Fibroblast of peridontal ligament (primary cell): Measurements from ENCODE around the gene TBC1D10B.

Experiments
- DNase-seq: peaks from one replicate; pipeline ENCODE4 v3.0.0-alpha.2; 2010; ENCODE audit errors: extremely low read depth

TBC1D10B gene

DNA sequence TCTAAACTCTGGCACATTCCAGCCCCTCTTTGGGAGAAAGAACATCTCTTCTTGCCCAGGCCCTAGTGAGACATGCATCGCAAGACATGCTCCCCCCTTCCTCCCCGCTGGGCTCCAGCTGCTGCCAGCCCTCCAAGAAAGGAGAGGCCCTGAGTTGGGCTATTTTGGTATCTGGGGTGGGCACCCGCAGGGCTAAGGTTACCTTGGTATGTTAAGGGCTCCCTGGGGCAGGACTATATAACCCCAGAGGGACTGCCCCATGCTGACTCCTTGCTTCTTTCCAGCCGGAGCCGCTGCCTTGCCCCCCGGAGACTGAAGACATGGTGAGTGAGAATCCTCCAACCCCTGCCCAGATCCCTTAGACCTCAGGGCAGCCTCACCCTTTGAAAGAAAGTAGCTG, 4.2 kb upstream of the TBC1D10B start, which contains the start of gene MYL11:
Gene MYL11, plus strand, starts transcription at position 265 of the 400 bp plus-strand sequence. Its CDS starts 56 bp downstream, at position 321.
- DNase-seq, result no peak

DNA sequence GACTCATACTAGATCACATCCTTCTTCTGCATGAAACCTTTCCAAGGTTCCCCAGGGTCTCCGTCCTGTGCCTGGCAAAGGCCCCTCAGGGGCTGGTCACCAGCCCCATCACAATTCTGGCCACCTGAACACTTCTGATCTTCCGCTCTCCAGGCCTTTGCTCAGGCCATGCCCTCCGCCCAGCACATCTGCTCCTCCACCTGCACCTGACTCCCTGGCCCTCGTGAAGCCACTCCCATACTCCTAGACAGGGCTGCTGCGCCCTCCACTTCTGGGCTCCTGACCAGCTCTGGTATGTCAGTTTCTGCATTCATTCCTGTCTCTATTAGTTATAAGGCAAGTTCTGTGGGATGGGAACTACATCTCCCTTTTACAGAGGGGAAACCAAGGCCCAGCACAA, 2.4 kb upstream of the TBC1D10B start:
- DNase-seq, result no peak

DNA sequence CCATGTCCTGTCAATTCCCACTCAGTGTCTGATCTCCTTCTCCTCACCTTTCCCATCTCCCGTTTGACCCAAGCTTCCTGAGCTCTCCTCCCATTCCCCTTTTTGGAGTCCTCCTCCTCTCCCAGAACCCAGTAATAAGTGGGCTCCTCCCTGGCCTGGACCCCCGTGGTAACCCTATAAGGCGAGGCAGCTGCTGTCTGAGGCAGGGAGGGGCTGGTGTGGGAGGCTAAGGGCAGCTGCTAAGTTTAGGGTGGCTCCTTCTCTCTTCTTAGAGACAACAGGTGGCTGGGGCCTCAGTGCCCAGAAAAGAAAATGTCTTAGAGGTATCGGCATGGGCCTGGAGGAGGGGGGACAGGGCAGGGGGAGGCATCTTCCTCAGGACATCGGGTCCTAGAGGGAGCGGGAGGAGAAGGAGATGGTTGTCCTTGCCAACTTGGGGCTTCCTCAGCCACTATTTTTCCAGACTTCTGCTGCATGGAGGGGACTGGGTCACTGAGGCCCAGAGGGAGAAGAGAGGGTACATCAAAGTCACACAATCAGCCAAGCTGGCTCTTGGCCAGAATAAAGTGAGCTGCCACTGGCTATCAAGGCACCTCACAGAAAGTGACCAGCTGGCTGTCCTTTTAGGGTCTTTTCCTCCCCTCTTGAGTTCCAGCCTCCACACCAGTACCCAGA, 1.9 kb upstream of the TBC1D10B start:
- no peak for DNase-seq

DNA sequence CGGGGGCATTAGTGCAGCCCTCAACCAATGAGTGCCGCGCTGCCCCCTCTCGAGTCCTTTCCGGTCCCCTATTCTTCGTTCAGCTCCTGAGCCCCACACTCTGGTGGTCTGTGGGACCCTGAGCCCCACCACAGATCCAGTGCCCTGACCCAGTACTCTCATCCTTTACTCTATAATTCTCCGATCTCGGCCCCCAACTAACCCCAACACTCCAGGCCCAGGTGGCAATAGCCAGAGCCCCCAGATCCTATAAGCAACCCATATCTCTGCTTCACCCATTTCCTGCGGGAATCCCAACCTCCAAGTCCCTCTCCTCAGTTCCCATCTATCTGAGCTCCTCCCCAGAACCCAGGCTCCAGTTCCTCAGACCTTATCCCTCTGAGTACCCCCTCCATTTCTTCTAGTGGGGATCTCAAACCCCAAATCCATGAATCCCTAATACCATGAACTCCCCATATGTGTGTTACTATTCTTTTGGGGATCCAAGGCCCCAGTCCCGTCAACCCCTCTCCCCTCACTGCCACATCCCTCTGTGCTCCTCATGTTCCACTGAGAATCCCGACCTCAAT, 1.0 kb upstream of the TBC1D10B start:
- DNase-seq, result no peak

DNA sequence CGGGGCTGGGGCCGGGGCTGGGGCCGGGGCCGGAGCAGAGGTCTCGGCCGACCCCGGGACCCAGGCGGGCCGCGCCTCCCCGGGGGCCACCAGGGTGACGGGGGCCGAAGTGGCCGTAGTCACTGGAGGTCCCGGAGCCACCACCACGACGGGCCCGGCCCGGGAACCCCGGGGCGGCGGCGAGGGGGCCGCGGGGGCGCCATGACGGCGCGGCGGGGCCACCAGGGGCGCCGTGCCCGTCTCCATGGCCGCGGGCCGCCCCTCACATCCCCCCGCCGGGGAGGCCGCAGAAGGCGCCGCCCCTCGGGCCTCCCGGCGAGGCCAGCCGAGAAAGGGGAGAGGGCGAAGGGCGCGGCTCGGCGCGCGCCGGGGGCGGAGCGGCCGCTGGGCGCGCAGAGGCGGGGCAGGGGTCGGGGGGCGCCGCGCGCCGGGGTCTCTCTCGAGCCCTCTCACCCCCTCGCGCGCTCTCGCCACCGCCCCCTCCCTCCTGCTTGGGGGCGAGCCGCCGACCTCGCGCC, 297 bp downstream of the TBC1D10B start:
- DNase-seq, result no peak

DNA sequence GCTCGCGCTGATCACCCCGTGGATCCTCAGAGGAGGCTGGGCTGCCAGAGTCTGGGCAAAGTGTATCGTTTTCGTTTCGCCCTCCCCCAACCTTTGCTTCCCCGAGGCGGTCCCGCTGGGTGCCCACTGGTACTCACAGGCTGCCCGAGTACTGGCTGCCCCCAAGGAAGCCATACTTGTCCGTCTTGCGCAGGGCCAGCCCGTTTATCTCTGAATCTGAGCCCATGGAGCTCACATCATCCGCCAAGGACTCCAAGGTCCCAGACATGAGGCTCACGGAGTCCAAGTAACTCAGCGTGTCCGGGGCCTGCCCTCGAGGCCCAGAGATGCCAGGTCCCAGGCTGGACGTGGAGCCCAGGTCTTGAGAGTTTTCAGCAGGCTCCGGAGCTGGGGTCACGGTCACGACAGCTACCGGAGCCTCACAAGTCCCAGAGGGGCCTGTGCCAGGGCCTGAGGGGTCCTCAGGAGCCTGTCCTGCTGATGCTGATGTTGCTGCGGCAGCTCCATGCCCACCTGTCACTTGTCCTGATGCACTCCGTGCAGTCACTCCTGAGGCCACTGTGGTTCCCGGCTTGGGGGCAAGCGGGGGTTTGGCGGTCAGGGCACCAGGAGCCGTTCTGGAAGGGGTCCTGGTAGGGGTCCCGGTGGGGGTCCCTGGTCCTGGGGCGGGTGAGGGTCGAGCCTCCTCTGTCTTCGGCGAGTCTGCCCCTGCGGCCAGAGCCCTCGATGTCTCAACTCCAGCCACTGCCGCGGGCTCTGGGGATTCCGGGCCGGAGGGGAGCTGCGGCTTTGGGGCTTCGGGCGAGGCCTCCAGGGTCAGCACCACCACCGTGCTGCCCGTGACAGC, 980 bp downstream of the TBC1D10B start:
- no peak for DNase-seq

DNA sequence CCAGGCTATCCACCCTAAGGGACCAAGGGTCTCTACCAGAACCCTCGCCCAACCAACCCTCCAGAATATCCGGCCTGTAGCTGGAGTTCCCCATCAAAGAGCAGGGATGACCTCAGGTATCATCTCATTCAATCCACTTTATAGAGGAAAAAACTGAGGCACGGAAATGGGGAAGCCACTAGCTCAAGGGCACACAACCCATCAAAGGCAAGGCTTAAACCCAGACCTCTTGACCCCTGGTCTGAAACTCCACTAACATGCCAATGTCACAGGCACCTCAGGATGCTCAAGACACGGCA, 1.6 kb downstream of the TBC1D10B start:
- DNase-seq, result no peak

DNA sequence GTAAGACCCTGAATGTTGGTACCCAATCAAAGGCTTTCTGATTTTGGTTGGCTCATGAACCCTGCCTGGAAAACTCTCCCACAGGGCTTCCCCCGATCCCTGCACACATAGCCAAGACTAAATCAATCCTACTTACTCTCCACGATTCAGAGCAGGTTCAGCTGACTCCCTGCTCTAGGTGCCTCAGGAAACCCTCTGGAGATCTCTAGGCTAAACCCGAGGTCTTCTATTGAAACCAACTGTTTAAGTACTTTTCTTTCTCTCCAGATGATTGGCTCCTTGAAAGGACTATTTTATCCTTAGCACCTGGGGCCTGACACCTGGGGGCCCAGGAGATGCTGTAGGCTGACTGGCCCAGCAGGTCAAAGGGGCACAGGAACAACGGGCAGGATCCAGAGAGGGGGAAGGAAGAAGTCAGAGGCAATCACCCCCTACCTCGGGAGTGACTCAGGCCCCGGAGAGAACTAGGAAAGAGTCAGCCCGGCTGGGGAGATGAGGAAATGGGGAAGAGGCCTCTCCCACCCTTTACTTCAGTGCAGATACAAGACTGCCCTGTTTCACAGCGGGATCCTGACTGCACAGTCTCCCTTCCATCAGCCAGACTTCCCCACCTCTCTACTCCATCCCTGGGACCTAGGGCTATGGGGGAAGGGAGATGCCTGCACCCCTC, 2.0 kb downstream of the TBC1D10B start:
- peak; percentile 51 for DNase-seq

DNA sequence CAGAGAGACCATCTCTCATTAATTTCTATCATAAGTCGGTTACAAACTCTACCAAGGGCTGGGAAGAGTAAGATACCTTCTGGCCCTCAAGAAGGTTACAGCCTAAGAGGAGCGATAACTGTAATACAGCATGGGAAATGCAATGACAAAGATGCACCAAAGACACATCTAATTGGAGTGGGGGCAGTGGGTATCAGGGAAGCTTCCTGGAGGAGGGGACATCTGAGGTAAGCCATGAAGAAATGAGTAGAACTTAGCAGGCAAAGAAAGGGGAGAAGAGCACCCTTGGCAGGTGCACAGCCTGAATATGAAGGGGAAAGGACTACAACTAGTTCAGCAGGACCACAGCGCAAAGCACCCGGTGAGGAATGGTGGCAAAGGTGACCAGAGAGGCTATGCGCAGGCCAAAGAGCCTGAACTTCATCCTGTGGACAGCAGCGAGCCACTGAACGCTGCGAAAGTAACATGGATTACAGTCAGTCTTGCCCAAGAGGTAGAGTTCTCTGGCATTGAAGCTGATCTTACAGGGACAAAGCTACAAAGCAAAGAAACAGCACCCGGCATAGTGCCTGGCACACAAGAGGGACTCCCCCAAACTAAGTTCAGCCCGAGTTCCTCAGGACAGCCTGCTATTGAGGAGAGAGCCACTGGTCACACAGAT, 2.8 kb downstream of the TBC1D10B start:
- DNase-seq, result no peak

DNA sequence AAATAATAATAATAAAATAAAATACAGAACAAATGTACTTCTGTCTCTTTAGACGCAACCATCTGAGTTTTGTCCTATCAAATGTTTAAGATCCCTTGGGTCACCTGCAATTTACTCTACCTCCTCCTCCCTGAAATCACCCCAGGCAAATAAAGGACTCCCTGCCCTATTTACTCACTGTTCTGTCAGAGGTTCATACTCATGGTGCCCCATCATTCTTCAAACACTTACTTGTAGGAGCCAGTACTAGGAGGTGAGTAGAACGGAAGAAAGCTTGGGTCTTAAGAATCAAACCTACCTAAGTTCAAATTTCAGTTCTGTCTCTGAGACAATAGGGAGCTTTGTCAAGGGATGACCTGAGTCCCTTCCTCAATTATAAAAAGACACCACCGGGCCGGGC, 3.8 kb downstream of the TBC1D10B start:
- DNase-seq, result no peak

DNA sequence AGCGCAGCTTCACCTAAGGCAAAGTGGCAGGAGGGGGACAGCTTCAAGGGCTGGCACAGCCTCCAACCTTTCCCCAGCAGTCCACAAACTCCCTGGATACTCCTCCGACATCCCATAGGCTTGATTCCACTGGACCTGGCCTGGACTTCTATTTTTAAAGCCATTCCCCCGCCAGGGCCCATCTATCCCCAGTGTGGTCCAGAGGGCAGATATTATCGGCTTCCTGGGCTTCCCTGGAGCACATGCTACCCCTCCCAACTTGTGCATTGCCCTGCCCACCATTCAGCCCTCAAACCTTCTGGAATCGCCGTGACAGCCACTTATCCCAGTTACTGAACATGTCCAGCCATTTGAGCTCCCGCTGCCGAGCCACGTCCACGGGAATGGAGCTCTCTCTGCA, 5.1 kb downstream of the TBC1D10B start:
- no peak for DNase-seq

DNA sequence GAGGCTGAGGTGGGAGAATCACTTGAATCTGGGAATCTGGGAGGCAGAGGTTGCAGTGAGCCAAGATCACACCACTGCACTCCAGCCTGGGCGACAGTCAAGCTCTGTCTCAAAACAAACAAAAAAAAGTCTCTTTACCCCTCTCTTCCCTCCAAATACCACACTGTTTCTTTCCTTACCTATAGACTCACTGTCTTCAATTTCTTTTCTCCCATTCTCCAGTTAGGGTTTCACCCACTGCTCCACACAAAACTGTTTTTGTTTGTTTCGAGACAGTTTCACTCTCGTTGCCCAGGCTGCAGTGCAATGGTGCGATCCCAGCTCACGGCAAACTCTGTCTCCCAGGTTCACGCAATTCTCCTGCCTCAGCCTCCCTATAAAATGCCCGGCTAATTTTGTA, 9.1 kb downstream of the TBC1D10B start:
- DNase-seq, result no peak

DNA sequence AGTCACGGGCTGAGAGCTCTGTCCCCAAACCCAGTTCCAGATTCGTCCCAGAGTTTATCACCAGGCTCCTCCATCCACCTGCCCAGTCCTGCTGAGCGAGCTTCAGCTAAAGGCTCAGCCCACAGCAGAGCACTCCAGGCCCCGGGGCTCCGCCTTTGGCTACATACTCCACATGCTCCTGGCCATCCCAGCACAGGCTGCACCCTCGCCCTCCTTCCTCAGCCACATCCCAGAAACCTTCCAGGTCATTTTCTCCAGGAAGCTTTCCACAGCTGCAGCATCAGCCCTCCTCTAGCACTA, 10.5 kb downstream of the TBC1D10B start:
- DNase-seq, result no peak

DNA sequence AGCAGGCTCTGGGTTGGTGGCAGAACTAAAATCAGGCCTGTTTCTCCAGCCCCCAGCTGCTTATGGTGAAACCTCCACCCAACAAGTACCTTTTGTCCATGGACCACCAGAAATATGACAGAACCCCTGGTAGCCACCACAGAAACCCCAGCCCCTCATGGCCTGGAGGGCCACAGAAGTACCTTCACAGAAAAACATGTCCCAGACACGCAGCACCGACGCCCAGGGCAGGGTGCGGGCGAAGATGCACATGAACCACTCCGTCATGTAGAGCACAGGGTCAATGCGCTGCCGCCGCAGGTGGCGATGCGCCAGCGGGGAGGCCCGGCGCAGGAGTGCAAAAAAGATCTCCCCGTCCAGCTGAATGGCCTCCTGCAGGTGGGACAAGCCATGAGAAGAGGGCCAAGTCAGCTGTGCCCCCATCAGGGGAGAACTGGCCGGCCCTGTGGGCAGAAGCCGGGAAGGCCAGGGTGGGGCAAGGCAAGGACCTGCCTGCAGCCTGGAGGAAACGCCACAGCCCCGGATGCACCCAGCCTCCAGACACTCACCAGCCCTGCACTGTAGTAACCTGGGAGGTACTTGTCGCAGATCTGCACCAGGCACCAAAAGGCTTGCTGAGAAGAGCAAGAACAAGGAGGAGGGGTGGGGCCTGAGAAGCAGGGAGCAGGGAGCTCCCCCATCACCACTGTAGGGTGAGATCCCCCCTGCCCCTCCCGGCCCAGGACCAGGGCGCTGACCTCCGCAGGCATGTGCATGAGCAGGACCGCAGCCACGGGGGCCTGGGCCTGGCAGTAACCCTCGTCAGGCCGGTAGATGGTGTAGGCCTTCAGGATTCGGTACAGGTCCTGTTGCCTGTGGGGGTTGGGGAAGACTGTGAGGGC, 11.1 kb downstream of the TBC1D10B start:
- no peak for DNase-seq

DNA sequence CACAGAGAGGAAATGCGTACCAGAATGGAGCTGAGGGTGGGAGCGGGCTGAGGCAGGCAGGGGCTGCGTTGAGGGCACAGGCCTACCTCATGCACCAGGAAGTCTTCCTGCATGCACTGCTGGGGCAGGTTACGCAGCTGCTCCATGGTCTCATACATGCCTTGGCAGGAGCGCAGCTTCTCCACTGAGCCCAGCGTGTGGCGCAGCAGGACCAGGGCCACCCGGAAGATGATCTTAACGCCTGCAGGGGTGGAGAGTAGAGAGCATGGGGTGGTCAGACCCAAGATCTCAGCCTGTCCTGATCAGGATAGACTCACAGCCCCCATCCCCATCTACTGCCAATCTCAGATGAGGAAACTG, 11.7 kb downstream of the TBC1D10B start:
- no peak for DNase-seq

DNA sequence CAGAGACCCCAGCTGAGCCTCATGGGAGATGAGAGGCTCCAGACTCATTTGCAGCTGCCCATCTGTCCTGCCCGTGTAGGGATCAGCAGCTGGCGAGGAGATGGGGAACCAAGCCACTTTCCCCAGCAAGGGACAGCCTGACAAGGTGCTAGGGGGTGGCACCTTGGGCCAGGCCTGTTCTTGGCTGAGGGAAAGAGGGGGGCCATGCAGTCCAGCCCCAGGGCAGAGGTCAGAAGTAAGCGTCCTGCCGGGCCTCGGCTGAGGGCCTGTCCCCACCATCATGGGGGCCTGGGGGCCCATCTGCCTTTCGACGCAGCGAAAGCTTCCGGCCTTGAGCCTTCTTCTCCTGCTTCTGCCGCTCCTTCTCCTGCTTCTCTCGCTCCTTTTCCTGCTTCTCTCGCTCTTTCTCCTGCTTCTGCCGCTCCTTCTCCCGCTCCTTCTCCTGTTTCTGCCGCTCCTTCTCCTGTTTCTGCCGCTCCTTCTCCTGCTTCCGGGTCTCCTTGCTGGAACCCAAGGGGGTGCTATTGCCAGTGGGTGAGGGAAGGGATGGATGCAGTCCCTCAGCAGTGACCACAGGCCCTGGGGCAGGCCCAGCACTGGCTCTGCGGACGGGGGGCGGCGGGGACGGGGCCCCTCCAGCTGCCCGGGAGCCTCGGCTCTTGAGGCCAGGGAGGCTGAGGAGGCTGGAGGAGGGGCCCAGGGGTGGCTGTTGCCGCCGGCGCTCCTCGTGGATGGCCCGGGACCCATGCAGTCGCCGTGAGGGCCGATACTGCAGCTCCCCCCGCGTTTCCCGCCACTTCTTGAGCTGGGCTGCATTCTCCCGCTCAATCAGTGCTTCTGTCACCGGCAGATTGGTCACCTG, 12.3 kb downstream of the TBC1D10B start:
- no peak for DNase-seq

DNA sequence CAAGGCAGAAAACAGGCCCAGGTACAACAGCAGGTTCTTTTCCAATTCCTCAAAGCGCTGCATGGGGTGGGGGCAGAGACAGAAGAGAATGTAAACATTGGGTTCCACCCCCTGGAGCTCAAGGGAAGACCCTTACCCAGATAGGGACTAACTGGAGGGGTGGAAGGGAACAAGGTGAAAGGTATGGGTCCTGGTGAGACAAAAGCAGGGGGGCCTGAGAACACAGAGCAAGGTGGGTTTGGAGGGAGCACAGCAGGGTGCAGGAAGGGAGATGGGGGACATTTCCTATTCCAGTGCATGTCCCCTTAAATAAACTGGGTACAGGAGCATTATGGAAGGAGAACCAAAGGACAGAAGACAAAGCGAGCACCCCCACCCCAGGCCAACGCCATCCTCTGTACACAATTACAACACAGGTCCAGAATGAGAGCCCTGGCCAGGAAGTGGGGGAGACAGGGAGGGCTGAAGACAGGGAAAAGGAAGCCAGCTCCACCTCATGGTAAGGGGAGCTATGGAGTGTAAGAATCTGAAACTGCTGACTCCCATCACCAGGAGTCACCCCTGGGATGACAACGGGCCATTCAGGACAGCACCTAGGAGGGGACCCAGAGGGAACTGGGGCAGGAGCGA, 13.1 kb downstream of the TBC1D10B start:
- no peak for DNase-seq

DNA sequence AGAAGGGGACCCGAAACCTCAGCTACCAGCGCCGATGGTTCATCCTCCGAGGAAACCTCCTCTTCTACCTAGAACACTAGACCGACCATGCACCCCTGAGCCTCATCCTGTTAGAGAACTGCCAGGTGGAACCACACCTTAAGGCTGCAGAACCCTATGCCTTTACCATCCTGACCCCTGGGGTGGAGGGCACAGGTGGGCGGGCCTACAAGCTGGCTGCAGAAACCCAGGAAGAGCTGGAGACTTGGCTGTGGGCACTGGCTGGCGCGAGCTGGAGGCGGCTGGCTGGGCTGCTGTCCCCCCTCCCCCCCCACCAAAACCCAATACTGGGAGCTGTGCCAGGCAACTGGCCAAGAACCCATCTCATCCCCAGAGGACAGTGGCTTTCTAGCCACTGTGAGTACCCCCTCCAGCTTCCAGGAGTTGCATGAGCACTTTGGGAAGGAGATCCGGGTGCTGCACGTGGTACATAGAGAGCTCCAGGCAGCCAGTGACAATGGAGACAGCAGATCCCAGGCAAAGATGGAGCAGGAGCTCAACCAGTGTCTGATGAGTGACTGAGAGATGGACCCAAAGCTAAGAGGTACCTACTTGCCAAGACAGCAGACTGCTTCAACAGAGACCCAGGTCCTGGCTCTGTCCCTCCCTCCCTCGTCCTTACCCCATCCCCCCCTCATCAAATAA, 13.8 kb downstream of the TBC1D10B start:
- DNase-seq, result no peak

DNA sequence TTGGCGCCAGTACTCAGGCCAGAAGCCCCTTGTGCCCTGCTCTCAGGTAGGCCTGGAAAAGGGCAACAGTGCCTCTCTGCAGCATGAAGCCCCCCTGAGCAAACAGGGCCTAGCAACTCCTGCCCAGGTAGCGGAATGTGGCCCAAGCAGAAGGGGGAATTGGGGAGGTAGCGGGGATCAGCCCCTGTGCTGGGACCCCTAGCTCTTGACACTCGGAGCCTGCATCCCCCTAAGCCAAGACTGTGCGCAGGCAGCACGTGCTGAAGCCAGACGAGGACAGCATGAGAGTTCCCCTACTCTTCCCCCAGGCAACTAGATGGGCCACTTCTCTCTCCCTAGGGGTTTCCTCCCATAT, 14.4 kb downstream of the TBC1D10B start:
- no peak for DNase-seq
